Neural crest cell (in vitro differentiated cells): ENCODE data around the gene SSBP2. TPM values are rescaled to one million over a fixed set of nuclear protein-coding genes. Genes with fewer than 3 reads are reported as not detected.

Experiments
- DNase-seq: peaks from one replicate; pipeline ENCODE4 v3.0.0; 2021; ENCODE audit warnings: low read depth, mixed read lengths, low spot score
- H3K27ac Mint-ChIP-seq: one replicate; pipeline ENCODE4 v1.8.0; 2021; ENCODE audit warnings: mild to moderate bottlenecking, mixed read lengths; ENCODE audit not compliant: unreplicated experiment
- H3K27me3 Mint-ChIP-seq: 2 replicates; pipeline ENCODE4 v1.8.0; 2021; ENCODE audit warnings: low read depth, mild to moderate bottlenecking, mixed read lengths
- H3K36me3 Mint-ChIP-seq: 2 replicates; pipeline ENCODE4 v1.8.0; 2021; ENCODE audit warnings: low read depth, mild to moderate bottlenecking, mixed read lengths
- H3K4me1 Mint-ChIP-seq: 2 replicates; pipeline ENCODE4 v1.8.0; 2021; ENCODE audit warnings: mixed read lengths
- H3K4me3 Mint-ChIP-seq: one replicate; pipeline ENCODE4 v1.8.0; 2021; ENCODE audit warnings: mild to moderate bottlenecking, mixed read lengths
- H3K9me3 Mint-ChIP-seq: 2 replicates; pipeline ENCODE4 v1.8.0; 2021; ENCODE audit warnings: mixed read lengths
- total RNA-seq: library from RNA; stranded (reverse); gene quantifications from 2 replicates; pipeline ENCODE4 v1.2.1, GENCODE V29; 2021
- TF ChIP-seq, protein P1 (sequence below): fragments of 200-600 bp; sonication (generic); conservative IDR thresholded peaks from 2 replicates; pipeline ENCODE4 v1.5.0; 2021; ENCODE audit warnings: antibody characterized with exemption, mild to moderate bottlenecking

The SSBP2 gene
- total RNA-seq, 1 donor from 2014 or later, result 81.7 TPM

DNA sequence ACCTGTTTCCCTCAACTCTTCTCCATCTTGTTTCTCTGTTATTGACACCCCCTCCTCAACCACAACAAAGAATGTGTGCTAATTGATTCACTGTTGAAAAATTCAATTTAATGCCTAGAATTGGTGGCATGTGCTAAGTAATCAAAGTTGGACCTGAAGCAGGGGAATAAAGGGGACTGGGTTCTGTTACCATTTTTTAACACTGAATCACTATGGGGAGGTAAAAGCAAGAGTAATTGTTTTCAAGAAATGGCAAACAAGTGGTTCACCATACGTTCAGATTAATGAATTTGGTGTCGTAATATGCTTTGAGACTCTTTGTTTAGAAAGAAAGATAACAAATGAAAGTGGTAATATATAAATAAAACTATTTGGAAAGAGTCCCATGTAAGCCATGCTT is 17.0 kb upstream of the SSBP2 start:
- no peaks in the 10 kb centered on the region for H3K27me3 Mint-ChIP-seq
- no peaks in the 10 kb centered on the region for H3K36me3 Mint-ChIP-seq
- no peak overlapping the region for H3K27ac Mint-ChIP-seq
- H3K4me1 Mint-ChIP-seq, result peaks cover 14% of the 10 kb centered on the region
- no peak overlapping the region for H3K4me3 Mint-ChIP-seq
- peaks cover 10% of the 10 kb centered on the region for H3K9me3 Mint-ChIP-seq
- TF ChIP-seq, protein P1, sequence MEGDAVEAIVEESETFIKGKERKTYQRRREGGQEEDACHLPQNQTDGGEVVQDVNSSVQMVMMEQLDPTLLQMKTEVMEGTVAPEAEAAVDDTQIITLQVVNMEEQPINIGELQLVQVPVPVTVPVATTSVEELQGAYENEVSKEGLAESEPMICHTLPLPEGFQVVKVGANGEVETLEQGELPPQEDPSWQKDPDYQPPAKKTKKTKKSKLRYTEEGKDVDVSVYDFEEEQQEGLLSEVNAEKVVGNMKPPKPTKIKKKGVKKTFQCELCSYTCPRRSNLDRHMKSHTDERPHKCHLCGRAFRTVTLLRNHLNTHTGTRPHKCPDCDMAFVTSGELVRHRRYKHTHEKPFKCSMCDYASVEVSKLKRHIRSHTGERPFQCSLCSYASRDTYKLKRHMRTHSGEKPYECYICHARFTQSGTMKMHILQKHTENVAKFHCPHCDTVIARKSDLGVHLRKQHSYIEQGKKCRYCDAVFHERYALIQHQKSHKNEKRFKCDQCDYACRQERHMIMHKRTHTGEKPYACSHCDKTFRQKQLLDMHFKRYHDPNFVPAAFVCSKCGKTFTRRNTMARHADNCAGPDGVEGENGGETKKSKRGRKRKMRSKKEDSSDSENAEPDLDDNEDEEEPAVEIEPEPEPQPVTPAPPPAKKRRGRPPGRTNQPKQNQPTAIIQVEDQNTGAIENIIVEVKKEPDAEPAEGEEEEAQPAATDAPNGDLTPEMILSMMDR, result no peak
- no peak for DNase-seq

DNA sequence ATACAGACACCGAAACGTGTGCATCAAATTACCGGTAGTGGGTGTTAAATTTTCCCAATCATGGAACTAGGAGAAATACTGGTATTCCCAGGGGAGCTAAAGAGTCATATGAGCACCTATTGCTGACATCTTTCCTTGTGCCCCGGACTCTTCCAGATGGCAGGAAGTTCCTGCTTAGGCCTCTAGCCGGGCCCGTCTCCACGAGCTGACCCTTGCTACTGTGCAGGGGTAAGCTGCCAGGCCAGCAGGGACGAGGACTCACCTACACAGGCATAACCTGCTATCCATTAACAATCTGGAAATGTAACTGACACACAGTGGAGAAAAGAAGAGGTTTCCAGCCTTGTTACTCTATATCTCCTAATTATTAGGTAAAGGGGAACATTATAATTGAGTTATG is 16.2 kb upstream of the SSBP2 start:
- H3K27me3 Mint-ChIP-seq, result no peaks in the 10 kb centered on the region
- H3K36me3 Mint-ChIP-seq, result no peaks in the 10 kb centered on the region
- H3K4me3 Mint-ChIP-seq, result no peak overlapping the region
- no peak overlapping the region for H3K27ac Mint-ChIP-seq
- H3K9me3 Mint-ChIP-seq, result peaks cover 7% of the 10 kb centered on the region
- no peak for DNase-seq
- peaks cover 14% of the 10 kb centered on the region for H3K4me1 Mint-ChIP-seq
- TF ChIP-seq, protein P1, result no peak

DNA sequence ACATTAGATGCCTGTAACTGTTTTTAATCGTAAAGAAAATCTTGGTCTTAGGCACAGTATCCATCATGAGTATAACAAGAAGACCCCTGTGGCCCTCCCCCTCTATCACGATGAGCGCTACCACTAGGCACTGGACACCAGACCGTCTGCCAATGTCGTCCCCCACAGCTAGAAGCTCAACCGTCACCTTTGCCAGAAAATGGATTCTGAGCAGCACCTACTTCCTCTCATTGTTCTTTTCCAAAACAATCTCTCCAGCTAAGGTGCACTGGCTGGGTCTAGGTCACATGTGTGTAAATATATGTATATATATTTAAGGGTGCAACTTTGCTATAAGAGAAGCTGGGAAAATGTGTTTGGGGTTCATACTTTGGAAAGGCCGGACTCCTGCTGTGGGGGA is 15.7 kb upstream of the SSBP2 start:
- Mint-ChIP-seq H3K36me3 (no peaks in the 10 kb centered on the region), H3K27ac (no peak overlapping the region), H3K4me1 (peaks cover 15% of the 10 kb centered on the region), H3K9me3 (peaks cover 4% of the 10 kb centered on the region), H3K27me3 (no peaks in the 10 kb centered on the region), H3K4me3 (no peak overlapping the region)
- TF ChIP-seq, protein P1, result no peak
- no peak for DNase-seq

DNA sequence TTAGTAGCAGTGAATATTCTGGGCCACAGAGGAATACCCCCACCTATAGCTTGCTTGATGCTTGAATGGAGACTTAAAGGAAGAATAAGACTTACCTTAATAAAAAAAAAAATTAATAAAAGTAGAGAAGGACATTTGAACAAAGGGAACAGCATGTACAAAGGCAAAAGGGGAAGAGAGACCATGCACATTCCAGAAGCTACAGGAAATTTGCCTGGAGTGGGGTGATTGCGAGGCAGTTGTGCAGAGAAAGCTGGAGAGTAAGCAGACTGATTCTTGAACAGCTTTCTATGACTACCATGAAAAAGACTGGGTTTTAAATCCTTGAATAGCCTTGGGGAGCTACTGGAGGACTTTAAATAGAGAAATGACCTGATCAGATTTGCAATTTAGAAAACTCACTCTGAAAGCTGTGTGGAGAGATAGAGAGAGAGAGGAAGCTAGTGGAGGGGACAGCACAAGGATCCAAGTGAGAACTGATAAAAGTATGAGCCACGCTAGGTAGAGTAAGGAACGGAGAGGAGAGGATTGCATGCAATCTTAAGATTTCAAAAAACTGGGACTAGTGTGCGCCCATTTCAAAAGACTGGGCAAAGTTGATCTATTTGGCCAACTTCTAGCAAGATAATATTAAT is 12.5 kb upstream of the SSBP2 start:
- peaks cover 31% of the 10 kb centered on the region for H3K4me1 Mint-ChIP-seq

DNA sequence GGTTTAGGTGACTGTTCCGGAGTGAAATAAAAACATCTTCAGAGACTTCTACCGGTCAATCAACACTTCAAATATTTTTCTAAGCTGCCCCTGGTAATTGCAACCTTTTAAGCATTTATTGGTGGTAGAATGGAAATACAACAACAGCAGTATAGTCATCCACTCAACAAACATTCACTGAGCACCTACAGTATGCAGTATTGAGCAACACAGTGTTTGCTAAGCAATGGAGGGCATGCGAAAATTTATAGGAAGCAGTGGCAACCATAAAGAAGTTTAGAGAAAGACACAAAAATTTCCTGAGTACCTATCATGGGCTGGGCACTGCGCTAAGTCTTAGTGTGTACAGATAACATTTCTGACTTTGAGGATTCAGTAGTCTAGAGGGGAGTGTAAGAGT is 12.0 kb upstream of the SSBP2 start:
- H3K9me3 Mint-ChIP-seq, result no peaks in the 10 kb centered on the region
- H3K4me1 Mint-ChIP-seq, result peaks cover 29% of the 10 kb centered on the region
- H3K36me3 Mint-ChIP-seq, result no peaks in the 10 kb centered on the region

More for the DNA sequence above, 12.5 kb upstream of the SSBP2 start:
- Mint-ChIP-seq H3K27ac (no peak overlapping the region), H3K27me3 (no peaks in the 10 kb centered on the region), H3K4me3 (no peak overlapping the region), H3K36me3 (no peaks in the 10 kb centered on the region), H3K9me3 (no peaks in the 10 kb centered on the region)
- DNase-seq, result no peak
- TF ChIP-seq, protein P1, result no peak

More for the DNA sequence above, 12.0 kb upstream of the SSBP2 start:
- no peak for DNase-seq
- Mint-ChIP-seq H3K27ac (no peak overlapping the region), H3K27me3 (no peaks in the 10 kb centered on the region), H3K4me3 (no peak overlapping the region)
- TF ChIP-seq, protein P1, result no peak
